HG03354 (cell line): Measurements from ENCODE around the gene GPLD1.
A peak's percentile ranks its signal among the peaks of the same experiment; 100 is the strongest.

Source experiments
- ATAC-seq: cut with Tn5 transposase; IDR thresholded peaks from one replicate; pipeline ENCODE4 v1.9.1; 2021; ENCODE audit warnings: mild to moderate bottlenecking; ENCODE audit not compliant: unreplicated experiment, poor library complexity, severe bottlenecking

The GPLD1 gene

GRCh38 chr6:24504287-24504648, 14.9 kb upstream of the GPLD1 start:
- ATAC-seq = no peak

- ATAC-seq = no peak
Observed at GRCh38 chr6:24501914-24502313, 12.5 kb upstream of the GPLD1 start.

- ATAC-seq = no peak
Observed at GRCh38 chr6:24501374-24501773, 12.0 kb upstream of the GPLD1 start.

GRCh38 chr6:24500683-24501082, 11.3 kb upstream of the GPLD1 start:
- no peak for ATAC-seq

- no peak for ATAC-seq
Observed at GRCh38 chr6:24497254-24497970, 8.0 kb upstream of the GPLD1 start.

GRCh38 chr6:24494821-24495795, 5.7 kb upstream of the GPLD1 start, which contains the start of gene ALDH5A1:
Gene ALDH5A1 (plus strand): TSS chr6:24494969. CDS start chr6:24494997, 28 bp downstream.
- peak; percentile 79 for ATAC-seq

GRCh38 chr6:24493945-24494820, 4.8 kb upstream of the GPLD1 start:
- peak; percentile 1 for ATAC-seq

GRCh38 chr6:24492475-24492874, 3.1 kb upstream of the GPLD1 start:
- no peak for ATAC-seq

GRCh38 chr6:24490948-24491347, 1.6 kb upstream of the GPLD1 start:
- ATAC-seq = no peak

GRCh38 chr6:24489881-24490280, 503 bp upstream of the GPLD1 start:
- ATAC-seq = no peak

- no peak for ATAC-seq
Observed at GRCh38 chr6:24486065-24486464, 3.3 kb downstream of the GPLD1 start.

GRCh38 chr6:24484657-24485323, 4.6 kb downstream of the GPLD1 start:
- no peak for ATAC-seq

- ATAC-seq = no peak
Observed at GRCh38 chr6:24481449-24481848, 7.9 kb downstream of the GPLD1 start.

GRCh38 chr6:24480705-24481104, 8.7 kb downstream of the GPLD1 start:
- ATAC-seq = no peak

GRCh38 chr6:24478903-24479302, 10.5 kb downstream of the GPLD1 start:
- no peak for ATAC-seq

- ATAC-seq = no peak
Observed at GRCh38 chr6:24477070-24477469, 12.3 kb downstream of the GPLD1 start.

GRCh38 chr6:24476631-24477030, 12.7 kb downstream of the GPLD1 start:
- no peak for ATAC-seq

- ATAC-seq = no peak
Observed at GRCh38 chr6:24472181-24472580, 17.2 kb downstream of the GPLD1 start.

GRCh38 chr6:24469811-24470210, 19.6 kb downstream of the GPLD1 start:
- no peak for ATAC-seq
